Neural cell (in vitro differentiated cells): ENCODE measurements around the gene PRG3. TPM values are rescaled to one million over a fixed set of nuclear protein-coding genes. Genes with fewer than 3 reads are reported as not detected.

Source experiments
- H2AFZ ChIP-seq: fragments of 200-600, 300-800 bp; sonication (generic), shearing (Covaris generic); 2 replicates; pipeline ENCODE4 v1.6.0; 2014; ENCODE audit warnings: low read depth, mild to moderate bottlenecking, antibody characterized with exemption, low read length, moderate library complexity
- H3F3A ChIP-seq: fragments of 200-600 bp; shearing (Covaris generic); 2 replicates; pipeline ENCODE4 v1.6.1; 2016; ENCODE audit warnings: mild to moderate bottlenecking, moderate library complexity, mixed read lengths, antibody characterized with exemption, low read length; ENCODE audit not compliant: insufficient read depth, poor library complexity, severe bottlenecking
- H3K27ac ChIP-seq: fragments of 200-600, 300-800 bp; sonication (generic), shearing (Covaris generic); 2 replicates; pipeline ENCODE4 v1.5.1; 2014; ENCODE audit warnings: mild to moderate bottlenecking, low read length, moderate library complexity
- H3K27me3 ChIP-seq: fragments of 300-800, 200-600 bp; sonication (generic), shearing (Covaris generic); 2 replicates; pipeline ENCODE4 v1.6.0; 2014; ENCODE audit warnings: mild to moderate bottlenecking, low read depth, low read length, moderate library complexity; ENCODE audit not compliant: insufficient read depth
- H3K36me3 ChIP-seq: fragments of 300-800, 200-600 bp; sonication (generic), shearing (Covaris generic); 2 replicates; pipeline ENCODE4 v1.5.1; 2014; ENCODE audit warnings: mild to moderate bottlenecking, antibody characterized with exemption, low read length, moderate library complexity; ENCODE audit not compliant: insufficient read depth
- H3K4me2 ChIP-seq: fragments of 300-800, 200-600 bp; sonication (generic), shearing (Covaris generic); 2 replicates; pipeline ENCODE4 v1.6.0; 2014; ENCODE audit warnings: mild to moderate bottlenecking, low read length
- H3K4me3 ChIP-seq: fragments of 300-800, 200-600 bp; sonication (generic), shearing (Covaris generic); 2 replicates; pipeline ENCODE4 v1.5.1; 2014; ENCODE audit warnings: mild to moderate bottlenecking, low read length, moderate library complexity
- H3K79me2 ChIP-seq: fragments of 200-600 bp; shearing (Covaris generic); replicated peaks from 2 replicates; pipeline ENCODE4 v1.6.0; 2014; ENCODE audit warnings: mild to moderate bottlenecking, low read length, moderate library complexity; ENCODE audit not compliant: insufficient read depth
- H3K9ac ChIP-seq: fragments of 300-800, 200-600 bp; sonication (generic), shearing (Covaris generic); 2 replicates; pipeline ENCODE4 v1.6.1; 2016; ENCODE audit warnings: mild to moderate bottlenecking, low read length, mixed read lengths
- H3K9me2 ChIP-seq: fragments of 200-600 bp; shearing (Covaris generic); 2 replicates; pipeline ENCODE4 v1.6.1; 2016; ENCODE audit warnings: mild to moderate bottlenecking, low read length, mixed read lengths; ENCODE audit not compliant: insufficient read depth
- H3K9me3 ChIP-seq: fragments of 200-600, 300-800 bp; sonication (generic), shearing (Covaris generic); 2 replicates; pipeline ENCODE4 v1.6.1; 2016; ENCODE audit warnings: mild to moderate bottlenecking, mixed run types, low read length, moderate library complexity, mixed read lengths
- H4K20me1 ChIP-seq: fragments of 200-600 bp; shearing (Covaris generic); 2 replicates; pipeline ENCODE4 v1.6.1; 2016; ENCODE audit warnings: mild to moderate bottlenecking, mixed run types; ENCODE audit not compliant: insufficient read depth
- EP300 ChIP-seq: fragments of 450-650 bp; conservative IDR thresholded peaks from 2 replicates; pipeline ENCODE4 v1.6.1; 2014; ENCODE audit warnings: antibody characterized with exemption, mild to moderate bottlenecking, moderate library complexity; ENCODE audit not compliant: poor library complexity, severe bottlenecking
- EZH2 ChIP-seq: fragments of 200-600, 300-800 bp; shearing (Covaris generic), sonication (generic); IDR thresholded peaks from 2 replicates; pipeline ENCODE4 v1.6.1; 2014; ENCODE audit warnings: antibody characterized with exemption, low read length, borderline replicate concordance, mild to moderate bottlenecking; ENCODE audit not compliant: insufficient read depth, poor library complexity, severe bottlenecking
- MXI1 ChIP-seq: fragments of 450-650 bp; conservative IDR thresholded peaks from 2 replicates; pipeline ENCODE4 v1.6.1; 2014; ENCODE audit warnings: antibody characterized with exemption, mild to moderate bottlenecking; ENCODE audit not compliant: poor library complexity, severe bottlenecking
- POLR2AphosphoS5 ChIP-seq: IDR thresholded peaks from 2 replicates; pipeline ENCODE4 v1.6.1; 2012
- RAD21 ChIP-seq: fragments of 450-650 bp; conservative IDR thresholded peaks from 2 replicates; pipeline ENCODE4 v1.6.1; 2014; ENCODE audit warnings: antibody characterized with exemption, mild to moderate bottlenecking, moderate library complexity
- SMC3 ChIP-seq: fragments of 450-650 bp; conservative IDR thresholded peaks from 2 replicates; pipeline ENCODE4 v1.6.1; 2014; ENCODE audit warnings: antibody characterized with exemption, mild to moderate bottlenecking, moderate library complexity; ENCODE audit not compliant: poor library complexity
- TAF1 ChIP-seq: IDR thresholded peaks from 2 replicates; pipeline ENCODE4 v1.6.1; 2012; ENCODE audit warnings: low read depth
- polyA plus RNA-seq: library from polyadenylated mRNA; depleted of rRNA; stranded (reverse); fragments of >200 nt; gene quantifications from 2 replicates; pipeline ENCODE4 v1.2.3, GENCODE V29; 2014
- TF ChIP-seq, protein P1 (sequence below): fragments of 450-650 bp; IDR thresholded peaks from 2 replicates; pipeline ENCODE4 v1.5.1; 2014; ENCODE audit warnings: antibody characterized with exemption, mild to moderate bottlenecking, moderate library complexity; ENCODE audit not compliant: poor library complexity, severe bottlenecking
- TF ChIP-seq, protein P2 (sequence below): IDR thresholded peaks from 2 replicates; pipeline ENCODE4 v1.6.1; 2012; ENCODE audit warnings: borderline replicate concordance

PRG3 gene
- polyA plus RNA-seq, 1 donor from 2014 or later = not detected

DNA sequence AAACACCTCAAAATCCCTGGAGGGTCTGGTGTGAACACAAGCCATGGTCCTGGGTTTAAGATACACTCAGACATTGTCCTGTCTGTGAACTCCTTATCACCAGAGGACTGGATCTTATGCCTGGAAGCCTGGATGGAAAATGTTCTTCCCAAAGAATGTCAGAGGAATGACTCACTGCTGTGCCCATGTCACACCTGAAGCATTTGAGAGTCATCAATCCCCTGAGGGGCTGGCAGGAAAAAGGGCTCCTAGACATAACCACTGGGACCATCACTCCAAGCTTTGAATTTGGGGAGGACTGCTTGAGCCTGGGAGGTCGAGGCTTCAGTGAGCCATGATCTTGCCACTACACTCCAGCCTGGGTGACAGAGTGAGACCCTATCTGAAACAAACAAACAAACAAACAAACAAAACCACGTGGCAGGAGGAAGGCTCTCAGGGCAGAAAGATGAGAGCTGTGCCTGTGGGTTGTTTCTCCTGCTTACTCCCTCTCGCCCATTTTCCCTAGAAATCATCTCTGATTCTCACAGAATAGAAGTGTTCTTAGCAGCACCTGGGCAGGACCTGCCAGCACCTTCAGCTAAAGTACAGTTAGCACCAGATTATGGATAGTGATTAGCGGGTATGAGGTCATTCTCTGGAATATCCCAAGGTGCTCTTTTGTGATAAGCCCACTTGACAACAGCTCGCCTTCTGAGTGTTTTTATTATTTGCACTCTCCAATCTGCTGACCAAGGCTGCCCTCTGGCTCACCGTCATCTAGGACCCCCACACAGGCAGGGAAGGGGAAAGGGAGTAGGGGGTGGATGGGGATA lies 21.4 kb upstream of the PRG3 start:
- Histone ChIP-seq H3K27me3 (no peaks in the 10 kb centered on the region), H3K79me2 (no peaks in the 10 kb centered on the region), H3K36me3 (no peaks in the 10 kb centered on the region), H3K4me3 (no peak overlapping the region), H3K4me2 (no peak overlapping the region), H3K9me2 (no peaks in the 10 kb centered on the region), H3K9me3 (no peaks in the 10 kb centered on the region), H3K9ac (no peak overlapping the region), H3K27ac (no peak overlapping the region), H3F3A (no peaks in the 10 kb centered on the region), H2AFZ (no peak overlapping the region), H4K20me1 (no peaks in the 10 kb centered on the region)
- TF ChIP-seq, protein P1, sequence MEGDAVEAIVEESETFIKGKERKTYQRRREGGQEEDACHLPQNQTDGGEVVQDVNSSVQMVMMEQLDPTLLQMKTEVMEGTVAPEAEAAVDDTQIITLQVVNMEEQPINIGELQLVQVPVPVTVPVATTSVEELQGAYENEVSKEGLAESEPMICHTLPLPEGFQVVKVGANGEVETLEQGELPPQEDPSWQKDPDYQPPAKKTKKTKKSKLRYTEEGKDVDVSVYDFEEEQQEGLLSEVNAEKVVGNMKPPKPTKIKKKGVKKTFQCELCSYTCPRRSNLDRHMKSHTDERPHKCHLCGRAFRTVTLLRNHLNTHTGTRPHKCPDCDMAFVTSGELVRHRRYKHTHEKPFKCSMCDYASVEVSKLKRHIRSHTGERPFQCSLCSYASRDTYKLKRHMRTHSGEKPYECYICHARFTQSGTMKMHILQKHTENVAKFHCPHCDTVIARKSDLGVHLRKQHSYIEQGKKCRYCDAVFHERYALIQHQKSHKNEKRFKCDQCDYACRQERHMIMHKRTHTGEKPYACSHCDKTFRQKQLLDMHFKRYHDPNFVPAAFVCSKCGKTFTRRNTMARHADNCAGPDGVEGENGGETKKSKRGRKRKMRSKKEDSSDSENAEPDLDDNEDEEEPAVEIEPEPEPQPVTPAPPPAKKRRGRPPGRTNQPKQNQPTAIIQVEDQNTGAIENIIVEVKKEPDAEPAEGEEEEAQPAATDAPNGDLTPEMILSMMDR = no peak
- TF ChIP-seq SMC3 (no peak), TAF1 (no peak), POLR2AphosphoS5 (no peak), EP300 (no peak), RAD21 (no peak), MXI1 (no peak), EZH2 (no peak)
- TF ChIP-seq, protein P2, sequence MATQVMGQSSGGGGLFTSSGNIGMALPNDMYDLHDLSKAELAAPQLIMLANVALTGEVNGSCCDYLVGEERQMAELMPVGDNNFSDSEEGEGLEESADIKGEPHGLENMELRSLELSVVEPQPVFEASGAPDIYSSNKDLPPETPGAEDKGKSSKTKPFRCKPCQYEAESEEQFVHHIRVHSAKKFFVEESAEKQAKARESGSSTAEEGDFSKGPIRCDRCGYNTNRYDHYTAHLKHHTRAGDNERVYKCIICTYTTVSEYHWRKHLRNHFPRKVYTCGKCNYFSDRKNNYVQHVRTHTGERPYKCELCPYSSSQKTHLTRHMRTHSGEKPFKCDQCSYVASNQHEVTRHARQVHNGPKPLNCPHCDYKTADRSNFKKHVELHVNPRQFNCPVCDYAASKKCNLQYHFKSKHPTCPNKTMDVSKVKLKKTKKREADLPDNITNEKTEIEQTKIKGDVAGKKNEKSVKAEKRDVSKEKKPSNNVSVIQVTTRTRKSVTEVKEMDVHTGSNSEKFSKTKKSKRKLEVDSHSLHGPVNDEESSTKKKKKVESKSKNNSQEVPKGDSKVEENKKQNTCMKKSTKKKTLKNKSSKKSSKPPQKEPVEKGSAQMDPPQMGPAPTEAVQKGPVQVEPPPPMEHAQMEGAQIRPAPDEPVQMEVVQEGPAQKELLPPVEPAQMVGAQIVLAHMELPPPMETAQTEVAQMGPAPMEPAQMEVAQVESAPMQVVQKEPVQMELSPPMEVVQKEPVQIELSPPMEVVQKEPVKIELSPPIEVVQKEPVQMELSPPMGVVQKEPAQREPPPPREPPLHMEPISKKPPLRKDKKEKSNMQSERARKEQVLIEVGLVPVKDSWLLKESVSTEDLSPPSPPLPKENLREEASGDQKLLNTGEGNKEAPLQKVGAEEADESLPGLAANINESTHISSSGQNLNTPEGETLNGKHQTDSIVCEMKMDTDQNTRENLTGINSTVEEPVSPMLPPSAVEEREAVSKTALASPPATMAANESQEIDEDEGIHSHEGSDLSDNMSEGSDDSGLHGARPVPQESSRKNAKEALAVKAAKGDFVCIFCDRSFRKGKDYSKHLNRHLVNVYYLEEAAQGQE = no peak

DNA sequence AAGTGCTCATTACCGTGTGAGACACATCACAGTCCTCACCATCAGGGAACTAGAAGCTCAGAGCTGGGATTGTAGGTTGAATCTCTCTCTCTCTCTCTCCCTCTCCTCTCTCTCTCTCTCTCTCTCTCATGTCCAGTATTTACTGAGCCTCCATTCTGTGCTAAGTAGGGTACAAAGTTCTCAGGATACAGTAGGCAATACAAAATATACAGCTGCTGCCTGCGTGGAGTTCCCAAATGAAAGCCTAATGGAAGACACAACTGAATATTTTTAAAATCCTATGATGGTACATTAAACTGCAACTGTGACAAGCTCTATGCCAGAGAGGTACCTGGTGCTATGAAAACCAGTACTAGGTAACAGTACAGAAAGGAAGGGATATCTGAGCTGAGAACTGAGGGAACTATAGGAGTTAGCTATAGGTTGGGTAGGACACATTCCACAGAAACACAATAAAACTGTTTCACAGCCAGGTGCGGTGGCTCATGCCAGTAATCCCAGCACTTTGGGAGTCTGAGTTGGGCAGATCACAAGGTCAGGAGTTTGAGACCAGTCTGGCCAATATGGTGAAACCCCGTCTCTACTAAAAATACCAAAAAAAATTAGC lies 19.1 kb upstream of the PRG3 start:
- Histone ChIP-seq H3K9me3 (no peaks in the 10 kb centered on the region), H3K4me3 (no peak overlapping the region), H2AFZ (no peak overlapping the region), H3K79me2 (no peaks in the 10 kb centered on the region), H3K27me3 (no peaks in the 10 kb centered on the region), H4K20me1 (no peaks in the 10 kb centered on the region), H3K9me2 (no peaks in the 10 kb centered on the region), H3K4me2 (no peak overlapping the region), H3F3A (no peaks in the 10 kb centered on the region), H3K27ac (no peak overlapping the region), H3K36me3 (no peaks in the 10 kb centered on the region), H3K9ac (no peak overlapping the region)
- TF ChIP-seq, protein P1 = no peak
- no peak for TF ChIP-seq RAD21
- no peak for TF ChIP-seq TAF1
- no peak for TF ChIP-seq MXI1
- TF ChIP-seq, protein P2 = no peak
- TF ChIP-seq EZH2 = no peak
- TF ChIP-seq POLR2AphosphoS5 = no peak
- TF ChIP-seq SMC3 = no peak
- TF ChIP-seq EP300 = no peak
